GM21381 (cell line): ENCODE data around the gene BASP1.
"Not testable (repeated sequence)": the region's sequence is repeated elsewhere in the genome, so short reads cannot be mapped to it uniquely, and the experiment has no call there.

Source experiments
- ATAC-seq: cut with Tn5 transposase; IDR thresholded peaks from one replicate; pipeline ENCODE4 v1.9.1; 2021; ENCODE audit warnings: mild to moderate bottlenecking, moderate library complexity; ENCODE audit not compliant: unreplicated experiment

The BASP1 gene

GRCh38 chr5:17222664-17223063, 5.2 kb downstream of the BASP1 start:
- ATAC-seq: no peak

- no peak for ATAC-seq
These were observed 6.1 kb downstream of the BASP1 start for GRCh38 chr5:17223367-17224185.

GRCh38 chr5:17224858-17225511, 7.6 kb downstream of the BASP1 start:
- ATAC-seq: peak; percentile 45

- ATAC-seq: no peak
These were observed 8.1 kb downstream of the BASP1 start for GRCh38 chr5:17225520-17225919.

GRCh38 chr5:17227868-17228267, 10.4 kb downstream of the BASP1 start:
- ATAC-seq: no peak

GRCh38 chr5:17228821-17229291, 11.4 kb downstream of the BASP1 start:
- ATAC-seq: peak; percentile 58

- peak; percentile 37 for ATAC-seq
These were observed 11.9 kb downstream of the BASP1 start for GRCh38 chr5:17229313-17229712.

- ATAC-seq: no peak
These were observed 12.8 kb downstream of the BASP1 start for GRCh38 chr5:17230191-17230590.

GRCh38 chr5:17230808-17231525, 13.5 kb downstream of the BASP1 start:
- ATAC-seq: no peak

GRCh38 chr5:17232405-17232804, 15.0 kb downstream of the BASP1 start:
- no peak for ATAC-seq

- no peak for ATAC-seq
These were observed 16.1 kb downstream of the BASP1 start for GRCh38 chr5:17233488-17233887.

GRCh38 chr5:17234374-17234773, 16.9 kb downstream of the BASP1 start:
- ATAC-seq: no peak

- ATAC-seq: no peak
These were observed 18.4 kb downstream of the BASP1 start for GRCh38 chr5:17235731-17236330.

- no peak for ATAC-seq
These were observed 21.1 kb downstream of the BASP1 start for GRCh38 chr5:17238521-17239041.

GRCh38 chr5:17239953-17240352, 22.5 kb downstream of the BASP1 start:
- ATAC-seq: no peak

- ATAC-seq: no peak
These were observed 23.1 kb downstream of the BASP1 start for GRCh38 chr5:17240487-17240886.

GRCh38 chr5:17241635-17242034, 24.2 kb downstream of the BASP1 start:
- no peak for ATAC-seq

GRCh38 chr5:17243287-17244063, 26.0 kb downstream of the BASP1 start:
- ATAC-seq: no peak

GRCh38 chr5:17249029-17249634, 31.7 kb downstream of the BASP1 start:
- ATAC-seq: no peak

GRCh38 chr5:17249841-17250240, 32.4 kb downstream of the BASP1 start:
- not testable (repeated sequence) for ATAC-seq
